Neural cell (in vitro differentiated cells): ENCODE results near the gene NMT1. TPM values are rescaled to one million over a fixed set of nuclear protein-coding genes. Genes with fewer than 3 reads are reported as not detected.

Experiments
- H2AFZ ChIP-seq: fragments of 200-600, 300-800 bp; sonication (generic), shearing (Covaris generic); 2 replicates; pipeline ENCODE4 v1.6.0; 2014; ENCODE audit warnings: low read depth, mild to moderate bottlenecking, antibody characterized with exemption, low read length, moderate library complexity
- H3F3A ChIP-seq: fragments of 200-600 bp; shearing (Covaris generic); 2 replicates; pipeline ENCODE4 v1.6.1; 2016; ENCODE audit warnings: mild to moderate bottlenecking, moderate library complexity, mixed read lengths, antibody characterized with exemption, low read length; ENCODE audit not compliant: insufficient read depth, poor library complexity, severe bottlenecking
- H3K27ac ChIP-seq: fragments of 200-600, 300-800 bp; sonication (generic), shearing (Covaris generic); 2 replicates; pipeline ENCODE4 v1.5.1; 2014; ENCODE audit warnings: mild to moderate bottlenecking, low read length, moderate library complexity
- H3K27me3 ChIP-seq: fragments of 300-800, 200-600 bp; sonication (generic), shearing (Covaris generic); 2 replicates; pipeline ENCODE4 v1.6.0; 2014; ENCODE audit warnings: mild to moderate bottlenecking, low read depth, low read length, moderate library complexity; ENCODE audit not compliant: insufficient read depth
- H3K36me3 ChIP-seq: fragments of 300-800, 200-600 bp; sonication (generic), shearing (Covaris generic); 2 replicates; pipeline ENCODE4 v1.5.1; 2014; ENCODE audit warnings: mild to moderate bottlenecking, antibody characterized with exemption, low read length, moderate library complexity; ENCODE audit not compliant: insufficient read depth
- H3K4me2 ChIP-seq: fragments of 300-800, 200-600 bp; sonication (generic), shearing (Covaris generic); 2 replicates; pipeline ENCODE4 v1.6.0; 2014; ENCODE audit warnings: mild to moderate bottlenecking, low read length
- H3K4me3 ChIP-seq: fragments of 300-800, 200-600 bp; sonication (generic), shearing (Covaris generic); 2 replicates; pipeline ENCODE4 v1.5.1; 2014; ENCODE audit warnings: mild to moderate bottlenecking, low read length, moderate library complexity
- H3K79me2 ChIP-seq: fragments of 200-600 bp; shearing (Covaris generic); replicated peaks from 2 replicates; pipeline ENCODE4 v1.6.0; 2014; ENCODE audit warnings: mild to moderate bottlenecking, low read length, moderate library complexity; ENCODE audit not compliant: insufficient read depth
- H3K9ac ChIP-seq: fragments of 300-800, 200-600 bp; sonication (generic), shearing (Covaris generic); 2 replicates; pipeline ENCODE4 v1.6.1; 2016; ENCODE audit warnings: mild to moderate bottlenecking, low read length, mixed read lengths
- H3K9me2 ChIP-seq: fragments of 200-600 bp; shearing (Covaris generic); 2 replicates; pipeline ENCODE4 v1.6.1; 2016; ENCODE audit warnings: mild to moderate bottlenecking, low read length, mixed read lengths; ENCODE audit not compliant: insufficient read depth
- H3K9me3 ChIP-seq: fragments of 200-600, 300-800 bp; sonication (generic), shearing (Covaris generic); 2 replicates; pipeline ENCODE4 v1.6.1; 2016; ENCODE audit warnings: mild to moderate bottlenecking, mixed run types, low read length, moderate library complexity, mixed read lengths
- H4K20me1 ChIP-seq: fragments of 200-600 bp; shearing (Covaris generic); 2 replicates; pipeline ENCODE4 v1.6.1; 2016; ENCODE audit warnings: mild to moderate bottlenecking, mixed run types; ENCODE audit not compliant: insufficient read depth
- CTCF ChIP-seq: fragments of 450-650 bp; IDR thresholded peaks from 2 replicates; pipeline ENCODE4 v1.5.1; 2014; ENCODE audit warnings: antibody characterized with exemption, mild to moderate bottlenecking, moderate library complexity; ENCODE audit not compliant: poor library complexity, severe bottlenecking
- EP300 ChIP-seq: fragments of 450-650 bp; conservative IDR thresholded peaks from 2 replicates; pipeline ENCODE4 v1.6.1; 2014; ENCODE audit warnings: antibody characterized with exemption, mild to moderate bottlenecking, moderate library complexity; ENCODE audit not compliant: poor library complexity, severe bottlenecking
- EZH2 ChIP-seq: fragments of 200-600, 300-800 bp; shearing (Covaris generic), sonication (generic); IDR thresholded peaks from 2 replicates; pipeline ENCODE4 v1.6.1; 2014; ENCODE audit warnings: antibody characterized with exemption, low read length, borderline replicate concordance, mild to moderate bottlenecking; ENCODE audit not compliant: insufficient read depth, poor library complexity, severe bottlenecking
- MXI1 ChIP-seq: fragments of 450-650 bp; conservative IDR thresholded peaks from 2 replicates; pipeline ENCODE4 v1.6.1; 2014; ENCODE audit warnings: antibody characterized with exemption, mild to moderate bottlenecking; ENCODE audit not compliant: poor library complexity, severe bottlenecking
- POLR2AphosphoS5 ChIP-seq: IDR thresholded peaks from 2 replicates; pipeline ENCODE4 v1.6.1; 2012
- RAD21 ChIP-seq: fragments of 450-650 bp; conservative IDR thresholded peaks from 2 replicates; pipeline ENCODE4 v1.6.1; 2014; ENCODE audit warnings: antibody characterized with exemption, mild to moderate bottlenecking, moderate library complexity
- REST ChIP-seq: IDR thresholded peaks from 2 replicates; pipeline ENCODE4 v1.6.1; 2012; ENCODE audit warnings: borderline replicate concordance
- SMC3 ChIP-seq: fragments of 450-650 bp; conservative IDR thresholded peaks from 2 replicates; pipeline ENCODE4 v1.6.1; 2014; ENCODE audit warnings: antibody characterized with exemption, mild to moderate bottlenecking, moderate library complexity; ENCODE audit not compliant: poor library complexity
- TAF1 ChIP-seq: IDR thresholded peaks from 2 replicates; pipeline ENCODE4 v1.6.1; 2012; ENCODE audit warnings: low read depth
- polyA plus RNA-seq: library from polyadenylated mRNA; depleted of rRNA; stranded (reverse); fragments of >200 nt; gene quantifications from 2 replicates; pipeline ENCODE4 v1.2.3, GENCODE V29; 2014

NMT1 gene
- polyA plus RNA-seq, 1 donor from 2014 or later, result 23.4 TPM

- Histone ChIP-seq H3K36me3 (no peaks in the 10 kb centered on the region), H4K20me1 (no peaks in the 10 kb centered on the region), H3K9me2 (no peaks in the 10 kb centered on the region), H3K79me2 (no peaks in the 10 kb centered on the region), H3K4me2 (no peak overlapping the region), H3K4me3 (no peak overlapping the region), H3K9me3 (no peaks in the 10 kb centered on the region), H3K27ac (no peak overlapping the region), H2AFZ (no peak overlapping the region), H3K27me3 (no peaks in the 10 kb centered on the region), H3F3A (no peaks in the 10 kb centered on the region), H3K9ac (no peak overlapping the region)
- no peak for TF ChIP-seq EP300
- TF ChIP-seq EZH2, result no peak
- no peak for TF ChIP-seq SMC3
- TF ChIP-seq RAD21, result no peak
- no peak for TF ChIP-seq CTCF
- TF ChIP-seq REST, result no peak
- TF ChIP-seq POLR2AphosphoS5, result no peak
- TF ChIP-seq MXI1, result no peak
- no peak for TF ChIP-seq TAF1
Measured at GRCh38 chr17:45125509-45125908, 64.4 kb downstream of the NMT1 start.

DNA sequence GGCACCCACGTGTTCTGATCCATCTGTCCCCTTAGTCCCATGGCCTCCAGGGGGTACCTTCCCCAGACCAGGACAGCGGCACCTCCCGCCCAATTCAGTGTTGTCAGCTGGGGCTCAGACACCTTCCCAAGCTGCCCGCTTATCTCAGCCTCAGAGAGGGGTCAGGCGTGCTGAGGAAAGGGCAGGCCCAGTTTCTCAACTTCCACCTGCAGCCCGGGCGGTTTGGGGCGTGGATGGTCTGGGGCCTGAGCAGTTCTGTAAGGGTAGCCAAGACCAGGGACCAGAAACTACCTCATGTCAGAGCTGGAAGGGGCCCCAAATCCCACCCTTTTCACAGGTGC lies 66.1 kb downstream of the NMT1 start:
- no peak overlapping the region for H3K9ac ChIP-seq

More for the DNA sequence above, 66.1 kb downstream of the NMT1 start:
- Histone ChIP-seq H2AFZ (no peak overlapping the region), H3K36me3 (no peaks in the 10 kb centered on the region), H3K4me3 (no peak overlapping the region), H3F3A (no peaks in the 10 kb centered on the region), H3K79me2 (no peaks in the 10 kb centered on the region), H4K20me1 (no peaks in the 10 kb centered on the region), H3K27ac (no peak overlapping the region), H3K27me3 (no peaks in the 10 kb centered on the region), H3K9me2 (no peaks in the 10 kb centered on the region), H3K9me3 (no peaks in the 10 kb centered on the region), H3K4me2 (no peak overlapping the region)
- TF ChIP-seq EP300 (no peak), RAD21 (no peak), MXI1 (no peak), POLR2AphosphoS5 (no peak), SMC3 (no peak), TAF1 (no peak), EZH2 (no peak), CTCF (no peak), REST (no peak)
